A549 (cell line): ENCODE results near the gene PDIK1L.

ENCODE experiments used
- CEBPB ChIP-seq, 2 experiments: fragments of >200 bp in 1 of 2; sonication (Bioruptor Twin) in 1 of 2; formaldehyde crosslinking in 1 of 2; IDR thresholded peaks; 2 replicates each; pipeline ENCODE4 v1.6.1; 2012 to 2016
- CTCF ChIP-seq: fragments of >200 bp; sonication (Bioruptor Twin); formaldehyde crosslinking; IDR thresholded peaks from 3 replicates; pipeline ENCODE4 v1.5.1; 2016
- EP300 ChIP-seq, 2 experiments: fragments of >200 bp; sonication (Bioruptor Twin); formaldehyde crosslinking; IDR thresholded peaks; 2 replicates in 1 of 2; 3 replicates in 1 of 2; pipeline ENCODE4 v1.6.1; 2016 to 2017
- NFE2L2 ChIP-seq: fragments of 150-350 bp; conservative IDR thresholded peaks from 2 replicates; pipeline ENCODE4 v1.6.1; 2014; ENCODE audit warnings: low read length
- POLR2A ChIP-seq: IDR thresholded peaks from 2 replicates; pipeline ENCODE4 v1.6.1; 2012; ENCODE audit warnings: mild to moderate bottlenecking, low read length
- REST ChIP-seq: fragments of 200-600 bp; sonication (generic); IDR thresholded peaks from 2 replicates; pipeline ENCODE4 v1.6.1; 2016; ENCODE audit warnings: antibody characterized with exemption, mild to moderate bottlenecking, moderate library complexity
- ZFP36 ChIP-seq: fragments of 450-650 bp; IDR thresholded peaks from 2 replicates; pipeline ENCODE4 v1.6.1; 2014; ENCODE audit warnings: borderline replicate concordance; ENCODE audit not compliant: partially characterized antibody

DNA sequence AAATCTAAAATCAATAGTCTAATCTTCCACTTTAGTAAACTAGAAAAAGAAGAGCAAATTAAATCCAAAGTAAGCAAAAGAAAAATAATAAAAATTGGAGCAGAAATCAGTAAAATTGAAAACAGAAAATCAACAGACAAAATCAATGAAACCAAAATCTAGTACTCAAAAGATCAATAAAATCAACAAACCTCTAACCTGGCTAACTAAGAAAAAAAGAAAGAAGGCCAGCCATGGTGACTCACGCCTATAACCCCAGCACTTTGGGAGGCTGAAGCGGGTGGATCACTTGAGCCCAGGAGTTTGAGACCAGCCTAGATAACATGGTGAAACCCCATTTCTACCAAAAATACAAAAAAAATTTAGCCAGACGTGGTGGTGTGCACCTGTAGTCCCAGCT is 22.8 kb downstream of the PDIK1L start:
- TF ChIP-seq CTCF (no peak), POLR2A (no peak), EP300 (IDR thresholded peaks at IDR 0.05) (no peak), REST (no peak), CEBPB (IDR thresholded peaks at IDR 0.05) (no peak), ZFP36 (no peak), NFE2L2 (no peak)
